Measurements from ENCODE around the gene ISG20. TPM values are rescaled to one million over a fixed set of nuclear protein-coding genes. Genes with fewer than 3 reads are reported as not detected.
"Not testable (repeated sequence)": the region's sequence is repeated elsewhere in the genome, so short reads cannot be mapped to it uniquely, and the experiment has no call there.

ISG20 gene
- total RNA-seq, 1 donor from 2014 or later = 17.3 TPM

DNA sequence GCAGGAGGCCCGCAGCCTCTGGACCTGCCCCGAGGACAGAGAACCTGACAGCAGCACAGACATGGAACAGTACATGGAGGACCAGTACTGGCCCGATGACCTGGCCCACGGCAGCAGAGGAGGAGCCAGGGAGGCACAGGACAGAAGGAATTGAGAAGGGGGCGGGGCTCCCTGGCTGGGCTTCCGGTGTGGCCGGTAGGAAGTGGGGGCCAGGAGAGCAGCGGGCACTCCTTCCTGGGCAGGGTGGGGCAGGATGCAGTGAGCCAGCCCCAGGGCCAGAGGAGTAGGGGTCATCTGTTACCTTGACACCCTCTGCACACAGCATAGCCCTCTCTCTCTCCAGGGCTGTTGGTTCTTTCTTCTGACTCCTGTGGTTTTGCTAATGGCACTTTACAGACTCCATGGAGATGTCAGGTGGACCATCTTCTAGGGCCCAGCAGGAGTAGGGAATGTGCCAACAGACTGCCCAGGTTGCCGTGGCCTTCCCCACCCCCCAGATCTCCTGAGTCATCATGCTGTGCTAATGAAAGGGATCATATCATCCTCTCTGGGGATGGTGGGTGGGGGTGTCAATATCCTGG is 8.6 kb upstream of the ISG20 start:
- TF ChIP-seq, protein P1, sequence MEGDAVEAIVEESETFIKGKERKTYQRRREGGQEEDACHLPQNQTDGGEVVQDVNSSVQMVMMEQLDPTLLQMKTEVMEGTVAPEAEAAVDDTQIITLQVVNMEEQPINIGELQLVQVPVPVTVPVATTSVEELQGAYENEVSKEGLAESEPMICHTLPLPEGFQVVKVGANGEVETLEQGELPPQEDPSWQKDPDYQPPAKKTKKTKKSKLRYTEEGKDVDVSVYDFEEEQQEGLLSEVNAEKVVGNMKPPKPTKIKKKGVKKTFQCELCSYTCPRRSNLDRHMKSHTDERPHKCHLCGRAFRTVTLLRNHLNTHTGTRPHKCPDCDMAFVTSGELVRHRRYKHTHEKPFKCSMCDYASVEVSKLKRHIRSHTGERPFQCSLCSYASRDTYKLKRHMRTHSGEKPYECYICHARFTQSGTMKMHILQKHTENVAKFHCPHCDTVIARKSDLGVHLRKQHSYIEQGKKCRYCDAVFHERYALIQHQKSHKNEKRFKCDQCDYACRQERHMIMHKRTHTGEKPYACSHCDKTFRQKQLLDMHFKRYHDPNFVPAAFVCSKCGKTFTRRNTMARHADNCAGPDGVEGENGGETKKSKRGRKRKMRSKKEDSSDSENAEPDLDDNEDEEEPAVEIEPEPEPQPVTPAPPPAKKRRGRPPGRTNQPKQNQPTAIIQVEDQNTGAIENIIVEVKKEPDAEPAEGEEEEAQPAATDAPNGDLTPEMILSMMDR (conservative IDR thresholded peaks at IDR 0.05; ENCODE audit: low read depth, low read length) = no peak
- no peak overlapping the region for H3K4me3 ChIP-seq (ENCODE audit: low read depth, low read length)
- no peak for DNase-seq (ENCODE audit: low read depth)

DNA sequence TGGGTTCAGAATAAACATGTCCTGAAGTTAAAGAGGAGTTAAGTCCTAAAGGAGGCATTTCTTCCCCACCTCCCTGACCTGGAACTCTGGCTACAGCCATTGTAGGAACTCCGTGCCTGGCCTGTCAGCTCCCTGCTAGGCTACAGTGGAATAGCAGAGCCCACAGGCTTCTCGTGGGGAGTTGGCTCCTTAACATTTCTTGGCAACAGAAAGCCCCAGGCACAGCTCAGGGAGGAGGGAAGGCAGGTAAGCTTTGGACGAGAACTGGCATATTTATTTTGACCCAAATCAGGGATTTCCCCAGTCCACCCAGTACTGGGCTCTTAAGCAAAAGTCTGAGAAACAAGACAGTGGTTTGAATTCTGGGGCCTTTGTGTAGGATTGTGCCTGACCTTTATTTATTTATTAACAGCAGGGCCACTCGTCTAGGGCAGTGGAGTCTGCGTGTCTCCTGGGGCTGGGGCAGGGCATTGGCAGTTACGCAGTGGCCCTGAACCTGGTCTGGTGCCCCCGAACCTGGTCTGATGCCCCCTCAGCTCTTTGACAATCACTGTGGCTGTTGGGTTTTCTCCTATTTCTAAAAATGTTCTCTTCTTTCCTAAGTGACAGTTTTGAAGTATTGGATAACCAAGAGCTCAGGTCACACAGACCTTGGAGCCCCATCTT is 7.9 kb upstream of the ISG20 start:
- no peak overlapping the region for H3K4me3 ChIP-seq (ENCODE audit: low read depth, low read length)
- TF ChIP-seq, protein P1 (conservative IDR thresholded peaks at IDR 0.05; ENCODE audit: low read depth, low read length) = no peak
- DNase-seq (ENCODE audit: low read depth) = no peak

DNA sequence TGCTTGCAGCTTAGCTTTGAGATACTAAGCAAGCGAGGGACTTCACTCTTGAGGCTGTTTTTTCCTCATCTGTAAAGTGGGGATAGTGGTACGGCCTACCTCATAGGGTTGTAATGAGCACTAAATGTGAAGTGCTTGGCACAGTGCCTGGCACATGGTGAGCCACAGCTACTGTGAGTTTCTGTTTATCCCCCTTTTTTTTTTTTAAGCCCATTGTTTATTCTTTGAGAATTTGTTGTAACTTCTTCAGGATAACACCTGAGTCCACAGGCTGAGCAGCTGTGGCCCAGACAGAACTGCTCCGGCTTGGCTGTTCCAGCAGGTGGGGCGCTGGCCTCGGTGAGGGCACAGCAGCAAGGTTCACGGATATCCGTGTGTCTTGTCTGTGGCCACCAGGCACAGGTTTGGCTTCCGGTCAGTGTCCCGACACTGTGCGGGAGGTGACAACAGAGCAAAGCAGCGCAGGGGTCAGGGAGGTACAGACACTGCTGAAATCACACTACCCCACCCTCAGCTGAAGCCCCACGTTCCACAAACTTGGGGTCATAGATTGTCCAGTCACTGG is 7.3 kb upstream of the ISG20 start:
- TF ChIP-seq, protein P1 (conservative IDR thresholded peaks at IDR 0.05; ENCODE audit: low read depth, low read length) = no peak
- H3K4me3 ChIP-seq (ENCODE audit: low read depth, low read length) = no peak overlapping the region
- no peak for DNase-seq (ENCODE audit: low read depth)

DNA sequence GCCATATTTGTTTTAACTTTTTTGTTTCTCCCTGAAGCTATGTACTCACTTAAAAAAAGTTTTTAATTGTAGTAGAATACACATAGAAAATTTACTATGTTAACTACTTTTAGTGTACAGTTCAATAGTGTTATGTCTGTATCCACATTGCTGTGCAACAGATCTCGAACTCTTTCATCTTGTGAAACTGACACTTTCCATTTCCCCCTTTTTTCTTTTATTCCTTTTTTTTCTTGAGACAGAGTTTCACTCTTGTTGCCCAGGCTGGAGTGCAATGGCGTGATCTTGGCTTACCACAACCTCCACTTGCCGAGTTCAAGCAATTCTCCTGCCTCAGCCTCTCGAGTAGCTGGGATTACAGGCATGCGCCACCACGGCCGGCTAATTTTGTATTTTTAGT is 6.0 kb upstream of the ISG20 start:
- not testable (repeated sequence) for DNase-seq (ENCODE audit: low read depth)

DNA sequence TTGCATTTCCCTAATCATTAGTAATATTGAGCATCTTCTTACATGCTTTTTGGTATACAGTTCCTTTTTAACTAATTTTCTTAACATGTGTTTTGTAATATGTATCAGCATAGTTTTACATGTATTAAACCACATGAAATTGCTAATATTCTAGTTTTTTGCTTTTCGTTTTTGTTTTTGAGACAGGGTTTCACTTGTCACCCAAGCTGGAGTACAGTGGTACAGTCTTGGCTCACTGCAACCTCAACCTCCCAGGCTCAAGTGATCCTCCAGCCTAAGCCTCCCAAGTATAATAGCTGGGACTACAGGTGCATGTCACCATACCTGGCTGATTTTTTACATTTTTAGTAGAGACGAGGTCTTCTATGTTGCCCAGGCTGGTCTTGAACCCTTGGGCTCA is 4.4 kb upstream of the ISG20 start:
- TF ChIP-seq, protein P1 (conservative IDR thresholded peaks at IDR 0.05; ENCODE audit: low read depth, low read length) = no peak

More for the DNA sequence above, 6.0 kb upstream of the ISG20 start:
- not testable (repeated sequence) for H3K4me3 ChIP-seq (ENCODE audit: low read depth, low read length)

DNA sequence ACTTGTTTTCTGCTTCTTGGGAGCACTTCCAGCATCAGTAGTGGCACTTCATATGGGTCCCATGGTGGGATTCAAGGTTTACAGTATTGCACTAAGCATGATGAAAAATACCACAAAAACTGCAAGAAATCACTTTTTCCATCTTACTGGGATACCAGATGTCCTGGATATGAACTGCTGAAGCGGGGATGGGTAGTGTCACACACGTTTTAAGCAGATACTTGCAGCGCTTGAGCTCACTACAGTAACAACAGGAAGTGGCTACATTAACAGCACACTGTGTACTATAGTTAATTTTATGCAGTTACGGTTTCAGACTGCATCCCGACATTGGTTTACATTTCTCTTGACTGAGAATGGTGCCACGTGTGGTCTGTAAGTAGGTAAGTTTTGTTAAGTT is 3.5 kb upstream of the ISG20 start:
- DNase-seq (ENCODE audit: low read depth) = no peak
- TF ChIP-seq, protein P1 (conservative IDR thresholded peaks at IDR 0.05; ENCODE audit: low read depth, low read length) = no peak
- H3K4me3 ChIP-seq (ENCODE audit: low read depth, low read length) = no peak overlapping the region

More for the DNA sequence above, 4.4 kb upstream of the ISG20 start:
- no peak for DNase-seq (ENCODE audit: low read depth)
- H3K4me3 ChIP-seq (ENCODE audit: low read depth, low read length) = no peak overlapping the region

DNA sequence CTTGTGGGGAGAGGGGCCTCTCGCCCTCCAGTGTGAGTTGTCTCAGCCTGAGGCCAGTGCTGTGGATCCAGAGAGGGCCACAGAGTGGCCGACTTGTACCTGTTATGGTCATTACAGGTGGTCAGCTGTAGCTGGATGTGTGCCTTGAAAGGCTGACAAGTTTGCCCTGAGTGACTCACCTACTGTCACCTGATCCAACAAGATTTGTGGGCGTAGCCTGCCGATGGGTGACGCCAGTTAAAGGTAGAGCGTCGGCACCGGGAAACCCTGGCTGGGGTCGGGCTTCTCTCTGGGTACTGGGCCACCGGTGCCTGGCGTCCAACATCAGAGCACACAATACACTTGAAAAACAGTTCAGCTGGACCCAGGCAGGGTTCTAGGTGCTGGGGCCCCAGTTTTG is 2.8 kb upstream of the ISG20 start:
- no peak for DNase-seq (ENCODE audit: low read depth)
- no peak overlapping the region for H3K4me3 ChIP-seq (ENCODE audit: low read depth, low read length)
- TF ChIP-seq, protein P1 (conservative IDR thresholded peaks at IDR 0.05; ENCODE audit: low read depth, low read length) = no peak
